Measurements from ENCODE around the gene C2CD2.

C2CD2 gene

GRCh38 chr21:41967708-41968107 lies 13.9 kb upstream of the C2CD2 start:
- no peak overlapping the region for H3K9ac ChIP-seq (ENCODE audit: low read length)
- H3K36me3 ChIP-seq (ENCODE audit: insufficient read depth, low read length), result no peaks in the 10 kb centered on the region
- peaks cover 13% of the 10 kb centered on the region for H3K4me1 ChIP-seq (ENCODE audit: insufficient read depth, low read length, severe bottlenecking)
- no peaks in the 10 kb centered on the region for H3K9me3 ChIP-seq (ENCODE audit: low read length)
- H3K4me2 ChIP-seq (ENCODE audit: low read length), result no peak overlapping the region
- H3K27ac ChIP-seq (ENCODE audit: low read depth, low read length, poor library complexity, severe bottlenecking), result no peak overlapping the region
- TF ChIP-seq CTCF (IDR thresholded peaks at IDR 0.05; ENCODE audit: low read length) (no peak), EZH2 (IDR thresholded peaks at IDR 0.05; ENCODE audit: borderline replicate concordance, low read length) (no peak)
- no peaks in the 10 kb centered on the region for H4K20me1 ChIP-seq (ENCODE audit: insufficient read depth, low read length)
- no peaks in the 10 kb centered on the region for H3F3A ChIP-seq (ENCODE audit: insufficient read depth, low read length)
- H3K27me3 ChIP-seq (ENCODE audit: insufficient read depth, low read length), result no peaks in the 10 kb centered on the region
- H3K79me2 ChIP-seq (ENCODE audit: insufficient read depth, low read length), result no peaks in the 10 kb centered on the region
- H3K4me3 ChIP-seq (ENCODE audit: low read depth, low read length, poor library complexity, severe bottlenecking), result no peak overlapping the region
- H2AFZ ChIP-seq (ENCODE audit: low read length), result no peak overlapping the region
- H3K9me2 ChIP-seq (ENCODE audit: low read depth, low read length), result no peaks in the 10 kb centered on the region

GRCh38 chr21:41966872-41967621 lies 13.2 kb upstream of the C2CD2 start:
- H3K36me3 ChIP-seq (ENCODE audit: insufficient read depth, low read length), result no peaks in the 10 kb centered on the region
- no peaks in the 10 kb centered on the region for H3K79me2 ChIP-seq (ENCODE audit: insufficient read depth, low read length)
- no peak for TF ChIP-seq EZH2 (IDR thresholded peaks at IDR 0.05; ENCODE audit: borderline replicate concordance, low read length)
- no peak for TF ChIP-seq CTCF (IDR thresholded peaks at IDR 0.05; ENCODE audit: low read length)
- no peaks in the 10 kb centered on the region for H3K9me3 ChIP-seq (ENCODE audit: low read length)
- no peak overlapping the region for H3K4me2 ChIP-seq (ENCODE audit: low read length)
- no peaks in the 10 kb centered on the region for H3K9me2 ChIP-seq (ENCODE audit: low read depth, low read length)
- H3K4me3 ChIP-seq (ENCODE audit: low read depth, low read length, poor library complexity, severe bottlenecking), result no peak overlapping the region
- H3K27me3 ChIP-seq (ENCODE audit: insufficient read depth, low read length), result no peaks in the 10 kb centered on the region
- no peak overlapping the region for H2AFZ ChIP-seq (ENCODE audit: low read length)
- no peak overlapping the region for H3K27ac ChIP-seq (ENCODE audit: low read depth, low read length, poor library complexity, severe bottlenecking)
- peaks cover 15% of the 10 kb centered on the region for H3K4me1 ChIP-seq (ENCODE audit: insufficient read depth, low read length, severe bottlenecking)
- no peaks in the 10 kb centered on the region for H4K20me1 ChIP-seq (ENCODE audit: insufficient read depth, low read length)
- H3K9ac ChIP-seq (ENCODE audit: low read length), result no peak overlapping the region
- H3F3A ChIP-seq (ENCODE audit: insufficient read depth, low read length), result no peaks in the 10 kb centered on the region

GRCh38 chr21:41966041-41966833 lies 12.4 kb upstream of the C2CD2 start:
- Histone ChIP-seq H2AFZ (ENCODE audit: low read length) (no peak overlapping the region), H3K9me2 (ENCODE audit: low read depth, low read length) (no peaks in the 10 kb centered on the region), H3F3A (ENCODE audit: insufficient read depth, low read length) (no peaks in the 10 kb centered on the region), H3K4me2 (ENCODE audit: low read length) (no peak overlapping the region), H4K20me1 (ENCODE audit: insufficient read depth, low read length) (no peaks in the 10 kb centered on the region), H3K27ac (ENCODE audit: low read depth, low read length, poor library complexity, severe bottlenecking) (no peak overlapping the region), H3K27me3 (ENCODE audit: insufficient read depth, low read length) (no peaks in the 10 kb centered on the region), H3K9me3 (ENCODE audit: low read length) (no peaks in the 10 kb centered on the region), H3K9ac (ENCODE audit: low read length) (no peak overlapping the region), H3K4me1 (ENCODE audit: insufficient read depth, low read length, severe bottlenecking) (peaks cover 23% of the 10 kb centered on the region), H3K79me2 (ENCODE audit: insufficient read depth, low read length) (no peaks in the 10 kb centered on the region), H3K36me3 (ENCODE audit: insufficient read depth, low read length) (no peaks in the 10 kb centered on the region), H3K4me3 (ENCODE audit: low read depth, low read length, poor library complexity, severe bottlenecking) (no peak overlapping the region)
- TF ChIP-seq EZH2 (IDR thresholded peaks at IDR 0.05; ENCODE audit: borderline replicate concordance, low read length) (no peak), CTCF (IDR thresholded peaks at IDR 0.05; ENCODE audit: low read length) (no peak)
